ENCODE data around the gene PATJ.

- TF ChIP-seq BACH2 (CRISPR knock-in tag; IDR thresholded peaks at IDR 0.05; ENCODE audit: borderline replicate concordance): no peak
- no peak for TF ChIP-seq PATZ1 (CRISPR knock-in tag; IDR thresholded peaks at IDR 0.05; ENCODE audit: borderline replicate concordance)
- TF ChIP-seq RARB (CRISPR knock-in tag; IDR thresholded peaks at IDR 0.05): no peak
- TF ChIP-seq CREB5 (CRISPR knock-in tag; IDR thresholded peaks at IDR 0.05; ENCODE audit: low read depth): no peak
- no peak for TF ChIP-seq ZFP3 (CRISPR knock-in tag; IDR thresholded peaks at IDR 0.05)
- no peak for TF ChIP-seq TOX (CRISPR knock-in tag; IDR thresholded peaks at IDR 0.05; ENCODE audit: borderline replicate concordance)
These were observed 6.3 kb downstream of the PATJ start for GRCh38 chr1:61748566-61748965.
